Heart right ventricle (tissue), 16 donors: ENCODE results near the gene PSMA2. TPM values are rescaled to one million over a fixed set of nuclear protein-coding genes. Genes with fewer than 3 reads are reported as not detected.

Experiments used
- ATAC-seq, 8 donors: fragments of 200-7000 bp; cut with Tn5 transposase; one replicate each; pipeline ENCODE4 v1.9.1; 2020; ENCODE audit warnings: mild to moderate bottlenecking in 8 of 8, moderate library complexity in 8 of 8, moderate number of reproducible peaks in 1 of 8
- DNase-seq, 2 donors: peaks; one replicate each; pipeline ENCODE4 v3.0.0-alpha.2; 2020
- H3K27ac ChIP-seq, 10 donors: fragments of 200-600 bp; sonication (generic) in 2 of 10; one replicate each; pipeline versions ENCODE4 v1.5.0 to v1.8.0; 2020 to 2022; ENCODE audit warnings: mild to moderate bottlenecking in 3 of 10
- H3K27me3 ChIP-seq, 7 donors: fragments of 200-600 bp; one replicate each; pipeline ENCODE4 v1.8.0; 2021 to 2022; ENCODE audit warnings: mild to moderate bottlenecking in 2 of 7
- H3K36me3 ChIP-seq, 9 donors: fragments of 200-600 bp; sonication (generic) in 1 of 9; one replicate each; pipeline versions ENCODE4 v1.5.0 to v1.8.0; 2020 to 2022; ENCODE audit warnings: mild to moderate bottlenecking in 2 of 9
- H3K4me1 ChIP-seq, 9 donors: fragments of 200-600 bp; sonication (generic) in 1 of 9; one replicate each; pipeline versions ENCODE4 v1.5.0 to v1.8.0; 2020 to 2022; ENCODE audit warnings: mild to moderate bottlenecking in 4 of 9
- H3K4me3 ChIP-seq, 10 donors: fragments of 200-600 bp; sonication (generic) in 2 of 10; one replicate each; pipeline versions ENCODE4 v1.5.0 to v1.8.0; 2020 to 2022; ENCODE audit warnings: mild to moderate bottlenecking in 7 of 10, moderate library complexity in 2 of 10
- H3K9me3 ChIP-seq, 11 donors: fragments of 200-600 bp in 10 of 11; sonication (generic) in 2 of 11; one replicate each; pipeline versions ENCODE4 v1.5.0 to v1.8.0; 2013 to 2022; ENCODE audit warnings: mild to moderate bottlenecking in 2 of 11, control low read depth in 1 of 11, moderate library complexity in 1 of 11
- WGBS, 2 donors: extraction: QIAGEN DNeasy Blood & Tissue Kit; methylation state at CpG; one replicate each; pipeline ENCODE4 v1.1.7; 2013; ENCODE audit warnings: inconsistent platforms in 1 of 2; 5-methylcytosine and 5-hydroxymethylcytosine counted together
- intact Hi-C, 10 donors: fragments of 100-400 bp; cut with DNase I; formaldehyde crosslinking; loops; one replicate each; pipeline versions ENCODE4 v1.11.1 to v1.14.2; 2022
- polyA plus RNA-seq, 2 donors: library from polyadenylated mRNA; stranded (reverse); fragments of 200-250 nt; gene quantifications; one replicate each; pipeline ENCODE4 v1.2.3, GENCODE V29; 2013
- total RNA-seq, 10 donors: library from RNA; stranded (reverse); fragmentation: NEBNext Ultra II Directional in 3 of 10; extraction: Animal tissue kit (Norgen Biotek cat#: 25700) in 3 of 10; gene quantifications; one replicate each; pipeline versions ENCODE4 v1.2.1 to v1.2.4, GENCODE V29; 2021 to 2023
- TF ChIP-seq, protein P1 (sequence below), 9 donors: fragments of 200-600 bp; sonication (generic) in 2 of 9; IDR thresholded peaks; one replicate each; pipeline versions ENCODE4 v1.5.0 to v1.8.0; 2021 to 2022; ENCODE audit warnings: antibody characterized with exemption in 9 of 9, mild to moderate bottlenecking in 5 of 9, moderate library complexity in 1 of 9
- donor health status: Arrhythmogenic right ventricular cardiomyopathy.
- donor health status: ischemic (EF 13 %, LVEDD 7.1; RV severe dilation, severe dysfunction).
- donor health status: healthy with polysubstance abuse.
- donor health status: DM: no; HTN: yes; CAD: no.
- donor health status: DM: no; HTN: no; CAD: no.
- donor health status: ischemic (EF 25% LVEDD 6.9; RV normal size, moderate dysfunction).
- donor health status: ischemic (EF 25% LVEDD 5.7; RV mildly dilated, moderate dysfunction).
- donor health status: healthy.
- donor health status: DM: yes; HTN: yes; CAD: no.
- donor health status: Ischemic cardiomyopathy.
- donor health status: ischemic (EF 35%, LVEDD 5.7; RV mildly dilated, moderate dysfunction).
- donor health status: nonischemic (EF 11% LVEDD 7.7; RV severe dilation, severe dysfunction).
- donor health status: DM: yes; HTN: yes; CAD: no.
- donor health status: PGD.
- donor health status: ischemic (EF 29% LVEDD 5.4; RV normal size, mild dysfunction).
- donor health status: nonischemic (EF 23%, LVEDD 6.1; RV moderate dilation, normal function).

PSMA2 gene
- total and polyA plus RNA-seq, 12 donors: 32.4 to 154 (median 77.1) TPM

DNA sequence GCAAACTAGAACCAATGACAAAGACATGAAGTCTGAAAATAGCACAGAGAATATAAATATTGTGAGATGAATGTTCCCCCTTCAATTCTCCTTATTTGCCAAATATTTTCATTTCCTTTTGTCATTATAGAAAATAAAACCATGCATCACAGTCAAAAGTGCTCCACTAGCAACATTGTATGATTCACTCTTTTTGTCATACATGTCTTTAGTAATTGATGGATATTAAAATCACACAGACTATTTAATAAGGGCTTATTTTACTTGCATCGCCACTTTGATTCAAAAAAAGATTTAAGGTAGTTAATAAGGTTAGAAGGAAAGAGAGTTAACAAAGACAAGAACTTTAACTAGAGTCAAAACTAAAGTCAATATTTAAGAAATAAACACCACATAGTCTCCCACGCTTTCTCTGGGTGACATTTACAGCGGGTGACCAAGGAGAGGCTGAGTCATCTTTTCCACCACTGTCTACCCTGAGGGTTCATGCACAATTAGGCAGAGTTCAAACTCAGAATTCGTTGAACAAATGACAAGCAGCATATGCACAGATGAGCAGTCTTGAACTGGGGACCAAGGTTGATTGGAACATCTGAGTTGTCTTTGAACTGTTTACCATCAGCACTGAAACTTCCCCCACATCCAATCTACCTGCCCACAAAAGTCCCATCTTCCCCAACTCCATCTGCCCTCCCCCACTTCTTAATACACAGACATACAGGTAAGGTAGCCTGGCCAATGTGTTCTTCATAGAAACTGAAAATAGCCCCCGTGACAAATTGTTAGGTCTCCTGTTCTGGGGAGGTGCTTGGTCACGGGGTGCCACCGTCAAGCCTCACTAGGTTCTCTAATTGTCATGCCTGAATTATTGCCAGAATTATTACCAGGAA lies 62.6 kb downstream of the PSMA2 start:
- DNase-seq: no peak
- intact Hi-C loops: loop anchor here in 1 of 10 donors (10.0 kb wide), 1 partner anchor 925 kb away; no protein-coding TSS in a partner anchor
- Histone ChIP-seq H3K9me3 (peaks cover 0 to 15% (median 0%) of the 10 kb centered on the region in 11 donors), H3K27me3 (peaks cover 0 to 7% (median 0%) of the 10 kb centered on the region in 7 donors), H3K4me3 (no peak overlapping the region), H3K27ac (no peak overlapping the region), H3K4me1 (no peaks in the 10 kb centered on the region), H3K36me3 (no peaks in the 10 kb centered on the region)
- ATAC-seq: no peak
- 80 to 87% methylated on average over 7 of the region's 7 CpGs for WGBS, 2 donors
- TF ChIP-seq, protein P1, sequence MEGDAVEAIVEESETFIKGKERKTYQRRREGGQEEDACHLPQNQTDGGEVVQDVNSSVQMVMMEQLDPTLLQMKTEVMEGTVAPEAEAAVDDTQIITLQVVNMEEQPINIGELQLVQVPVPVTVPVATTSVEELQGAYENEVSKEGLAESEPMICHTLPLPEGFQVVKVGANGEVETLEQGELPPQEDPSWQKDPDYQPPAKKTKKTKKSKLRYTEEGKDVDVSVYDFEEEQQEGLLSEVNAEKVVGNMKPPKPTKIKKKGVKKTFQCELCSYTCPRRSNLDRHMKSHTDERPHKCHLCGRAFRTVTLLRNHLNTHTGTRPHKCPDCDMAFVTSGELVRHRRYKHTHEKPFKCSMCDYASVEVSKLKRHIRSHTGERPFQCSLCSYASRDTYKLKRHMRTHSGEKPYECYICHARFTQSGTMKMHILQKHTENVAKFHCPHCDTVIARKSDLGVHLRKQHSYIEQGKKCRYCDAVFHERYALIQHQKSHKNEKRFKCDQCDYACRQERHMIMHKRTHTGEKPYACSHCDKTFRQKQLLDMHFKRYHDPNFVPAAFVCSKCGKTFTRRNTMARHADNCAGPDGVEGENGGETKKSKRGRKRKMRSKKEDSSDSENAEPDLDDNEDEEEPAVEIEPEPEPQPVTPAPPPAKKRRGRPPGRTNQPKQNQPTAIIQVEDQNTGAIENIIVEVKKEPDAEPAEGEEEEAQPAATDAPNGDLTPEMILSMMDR (IDR thresholded peaks at IDR 0.05): no peak

DNA sequence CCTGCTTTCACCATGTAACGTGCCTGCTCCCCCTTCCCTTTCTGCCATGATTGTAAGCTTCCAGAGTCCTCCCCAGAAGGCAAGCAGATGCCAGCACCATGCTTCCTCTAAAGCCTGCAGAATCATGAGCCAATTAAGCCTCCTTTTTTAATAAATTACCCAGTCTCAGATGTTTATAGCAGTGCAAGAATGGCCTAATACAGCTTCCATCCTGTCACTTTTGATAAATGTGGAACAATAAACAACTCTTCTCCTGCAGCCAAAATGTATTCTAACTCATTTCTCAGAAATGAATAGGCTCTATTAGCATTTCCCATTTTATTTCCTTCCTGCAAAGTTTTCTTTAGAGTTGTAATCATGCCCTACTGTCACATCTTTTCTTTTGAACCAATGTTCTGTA lies 63.5 kb downstream of the PSMA2 start:
- no peak overlapping the region for H3K27ac ChIP-seq
- intact Hi-C loops: no loop called here
- ATAC-seq: no peak

More for the DNA sequence above, 63.5 kb downstream of the PSMA2 start:
- Histone ChIP-seq H3K9me3 (peaks cover 0 to 21% (median 0%) of the 10 kb centered on the region in 11 donors), H3K4me3 (no peak overlapping the region), H3K27me3 (peaks cover 0 to 7% (median 0%) of the 10 kb centered on the region in 7 donors), H3K4me1 (no peaks in the 10 kb centered on the region), H3K36me3 (no peaks in the 10 kb centered on the region)
- WGBS, 2 donors: 85 to 87% methylated on average over 1 of the region's 1 CpG
- DNase-seq: no peak
- TF ChIP-seq, protein P1 (IDR thresholded peaks at IDR 0.05): no peak

Other genes starting within 250 kb of the PSMA2 start
- 1 to 10 TPM; 1.4 to 4.6 (median 3.3) TPM for gene C7orf25, start 20.1 kb downstream of the PSMA2 start, total RNA-seq
- 10 to 100 TPM in 1 of 2 donors, 1 to 10 TPM in 1; 2.9 to 10.3 TPM for gene C7orf25, start 20.1 kb downstream of the PSMA2 start, polyA plus RNA-seq
- 10 to 100 TPM; 45.7 to 78.0 (median 57.0) TPM for gene MRPL32, start 202 bp upstream of the PSMA2 start, total RNA-seq
- gene MRPL32, start 202 bp upstream of the PSMA2 start, polyA plus RNA-seq: 10 to 100 TPM; 81.6 to 99.2 TPM
- under 1 TPM in 1 of 10 donors, not detected in 9; 0.23 TPM for gene HECW1, start 180.5 kb upstream of the PSMA2 start, total RNA-seq
- gene HECW1, start 180.5 kb upstream of the PSMA2 start, polyA plus RNA-seq: under 1 TPM in 1 of 2 donors, not detected in 1; 0.07 TPM